SKM-1 treated with dmso at 0.1 percent for 144 hours (cell line): ENCODE measurements around the gene INCA1.

Source experiments
- DNase-seq: peaks from one replicate; lab custom pipeline; 2025; ENCODE audit not compliant: unreplicated experiment; lab: John Stamatoyannopoulos, UW

The INCA1 gene

DNA sequence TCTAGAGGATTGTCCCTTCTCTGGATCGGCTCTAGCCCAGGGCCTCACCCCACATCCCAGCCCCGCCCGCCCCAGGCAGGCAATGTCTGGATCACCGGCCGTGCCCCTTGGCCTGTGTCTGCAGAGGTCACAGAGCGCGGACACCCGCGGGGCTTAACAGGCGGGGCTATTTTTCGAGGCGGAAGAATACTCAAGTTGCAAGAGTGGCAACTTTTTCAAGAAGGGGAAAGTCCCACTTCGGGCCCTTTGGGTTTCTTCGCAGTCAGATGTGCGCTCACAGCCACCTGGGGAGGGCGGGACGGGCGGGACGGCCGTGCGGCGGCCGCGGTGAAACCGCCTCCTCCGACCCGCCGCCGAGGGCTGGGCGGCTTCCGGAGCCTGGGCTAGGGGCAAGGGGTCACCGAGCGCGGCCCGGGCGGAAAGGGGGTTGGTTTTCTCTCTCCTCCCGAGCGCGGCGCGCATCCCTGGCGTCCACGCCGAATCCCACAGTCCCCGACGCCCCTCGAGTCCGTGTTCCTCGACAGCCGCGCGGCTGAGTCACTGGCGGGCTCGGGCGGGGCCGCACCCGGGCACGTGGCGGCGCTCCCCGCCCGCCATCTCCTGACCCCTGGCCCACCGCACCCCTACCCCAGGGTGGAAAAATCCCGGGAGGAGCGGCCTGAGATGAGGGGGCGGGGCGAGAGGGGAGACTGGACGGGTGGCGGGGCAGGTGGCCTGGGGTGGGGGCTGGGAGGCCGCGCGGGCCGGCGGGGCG is 47.8 kb downstream of the INCA1 start:
- DNase-seq, result no peak

DNA sequence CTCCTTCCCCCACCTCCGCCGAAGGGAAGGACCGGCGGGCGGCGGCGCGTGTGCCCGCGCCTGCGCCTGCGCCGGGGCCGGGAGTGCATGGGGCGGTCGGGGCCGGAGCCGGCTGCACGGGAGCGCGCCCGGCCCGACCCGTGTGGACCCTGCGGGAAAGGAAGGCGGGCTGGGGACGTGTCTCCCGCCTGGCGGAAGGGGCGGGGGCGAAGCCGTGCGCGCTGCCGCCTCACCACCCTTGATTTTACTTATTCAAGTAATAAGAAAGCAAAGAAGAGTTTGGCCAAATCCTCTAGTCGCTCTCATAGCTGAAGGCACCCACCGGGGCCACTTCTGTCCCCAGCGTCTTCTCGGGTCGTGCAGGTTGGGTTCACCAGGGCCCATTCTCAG is 48.4 kb downstream of the INCA1 start:
- DNase-seq, result no peak

DNA sequence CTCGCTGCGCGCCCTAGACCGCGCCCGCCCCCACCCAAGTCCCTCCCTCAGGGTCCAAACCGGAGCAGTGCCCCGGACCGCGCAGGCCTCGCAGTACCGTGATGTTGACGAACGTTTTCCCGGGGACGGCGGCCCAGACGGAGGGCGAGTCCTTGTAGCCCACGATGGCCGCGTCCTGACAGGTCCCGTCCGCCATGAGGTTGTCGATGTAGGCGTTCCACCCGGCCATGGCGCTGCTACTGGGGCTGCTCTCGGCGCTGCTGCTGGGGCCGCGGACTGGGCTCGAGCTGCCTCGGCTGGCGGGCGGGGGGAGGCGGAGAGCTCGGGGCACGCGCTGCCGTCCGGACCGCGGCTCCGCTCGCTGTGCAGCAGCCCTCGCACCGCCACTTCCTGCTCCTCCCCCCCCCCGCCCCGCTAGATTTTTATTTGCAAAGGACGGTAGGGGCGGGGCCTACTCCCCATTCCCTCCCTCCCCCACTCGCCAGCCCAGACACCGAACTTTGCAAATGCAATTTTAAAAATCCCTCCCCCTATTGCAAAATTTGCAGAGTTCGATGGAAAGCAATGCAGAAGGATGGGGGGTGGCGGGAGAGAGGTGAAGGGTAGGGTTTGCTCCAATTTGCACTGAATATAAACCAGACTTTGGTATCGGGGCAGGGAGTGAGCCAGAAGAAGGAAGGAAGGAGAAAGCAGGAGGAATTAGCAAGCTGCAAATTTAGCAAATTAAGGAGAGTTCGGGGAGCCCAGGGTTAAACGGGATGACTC is 49.0 kb downstream of the INCA1 start, which contains the start of gene PFN1:
TSS of gene PFN1 (minus strand) at position 365 of the 765 bp plus-strand sequence. CDS start at position 229, 136 bp downstream.
- DNase-seq, result peak; percentile 63

DNA sequence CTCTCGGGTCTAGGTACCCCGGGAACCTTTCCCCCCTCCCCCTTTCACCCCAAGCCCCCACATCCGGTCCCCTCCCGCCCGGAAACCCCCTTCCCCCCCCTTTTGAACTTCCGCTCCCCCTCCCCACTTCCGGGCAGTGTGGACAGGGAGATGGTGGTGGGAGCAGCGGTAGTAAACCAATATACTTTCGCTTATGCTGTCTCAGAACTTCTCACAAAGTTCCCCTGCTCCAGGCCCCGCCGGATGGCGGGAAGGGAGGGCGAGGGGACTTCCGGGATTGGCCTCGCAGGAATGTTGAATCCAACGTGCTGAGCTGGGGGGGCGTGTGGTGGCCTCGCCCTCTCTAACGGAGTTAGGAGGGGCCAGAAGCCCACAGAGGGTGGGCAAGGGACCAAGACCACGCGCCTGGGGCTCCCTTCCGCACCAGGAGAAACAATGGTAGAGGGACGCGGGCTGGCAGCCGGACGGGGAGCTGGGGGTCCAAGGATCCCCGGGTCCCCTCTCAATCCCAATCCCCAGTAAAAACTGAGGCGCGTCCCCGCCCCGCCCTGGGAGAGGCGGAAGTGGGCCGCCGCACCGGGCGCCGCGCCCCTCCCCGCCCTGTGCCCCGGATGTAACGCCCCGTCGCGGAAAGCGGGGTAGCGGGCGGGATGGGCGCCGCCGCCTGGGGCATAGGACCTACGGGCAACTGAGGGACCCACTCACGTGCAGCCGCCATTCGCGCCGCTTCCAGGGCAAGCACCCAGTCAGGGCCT is 49.7 kb downstream of the INCA1 start:
- no peak for DNase-seq

DNA sequence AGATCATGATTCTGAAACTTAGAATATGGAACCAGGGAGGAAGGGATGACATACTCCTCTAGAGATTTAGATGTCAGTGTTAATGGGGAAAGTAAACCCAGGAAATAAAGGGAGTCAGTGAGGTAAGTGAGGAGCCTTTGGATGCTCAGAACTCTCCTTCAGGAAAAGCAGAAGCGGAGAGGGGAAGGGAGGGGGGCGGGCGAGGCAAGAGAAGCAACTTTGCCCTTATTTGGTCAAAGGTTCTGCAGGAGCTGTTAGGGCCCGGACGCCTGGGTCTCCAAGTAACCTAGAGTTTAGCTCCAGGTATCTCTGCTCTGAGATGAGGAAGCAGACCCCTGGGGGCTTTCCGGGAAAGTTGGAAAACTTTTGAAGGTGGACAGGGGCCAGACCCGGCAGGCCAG is 50.3 kb downstream of the INCA1 start:
- DNase-seq, result no peak

DNA sequence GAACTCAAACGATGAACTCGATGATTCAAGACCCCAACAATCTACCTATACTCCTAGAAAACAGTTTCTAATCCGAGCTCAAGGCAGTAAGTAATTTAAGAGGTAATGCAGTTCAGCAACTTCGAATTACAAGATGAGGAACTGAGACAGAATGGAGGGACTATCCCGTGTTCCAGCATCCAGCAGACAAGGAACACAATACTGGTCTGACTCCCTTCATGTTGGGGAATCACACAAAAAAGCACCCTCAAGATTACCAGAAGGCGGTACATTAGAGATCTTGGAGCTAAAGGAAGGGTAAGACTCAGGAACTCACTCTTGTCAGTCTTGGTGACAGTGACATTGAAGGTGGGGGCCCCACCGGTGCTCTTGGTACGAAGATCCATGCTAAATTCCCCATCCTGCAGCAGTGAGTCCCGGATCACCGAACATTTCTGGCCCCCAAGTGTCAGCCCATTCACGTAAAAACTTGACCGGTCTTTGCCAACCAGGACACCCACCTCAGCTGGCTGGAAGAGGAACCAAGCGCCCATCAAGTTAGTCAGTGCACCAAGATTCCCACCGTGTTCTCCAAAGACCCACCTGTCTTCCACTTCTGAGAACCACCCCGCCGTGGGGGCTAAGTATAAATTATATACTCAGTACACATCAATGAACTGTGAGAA is 50.9 kb downstream of the INCA1 start:
- no peak for DNase-seq

DNA sequence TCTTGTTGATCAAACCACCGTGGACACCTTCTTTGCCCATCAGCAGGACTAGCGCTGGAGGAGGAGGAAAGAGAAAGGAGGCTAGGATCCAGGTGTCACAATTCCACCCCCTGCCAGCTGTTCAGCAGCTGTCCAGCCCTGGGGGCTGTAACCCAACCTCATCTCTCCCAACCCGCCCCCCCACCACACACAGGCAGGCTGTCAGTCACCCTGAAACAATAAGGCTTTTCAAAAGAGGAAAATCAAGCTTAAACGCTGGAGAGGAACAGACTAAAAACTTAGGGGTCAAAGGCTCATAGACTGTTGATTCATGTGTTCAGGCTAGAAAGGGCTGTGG is 51.4 kb downstream of the INCA1 start:
- no peak for DNase-seq

DNA sequence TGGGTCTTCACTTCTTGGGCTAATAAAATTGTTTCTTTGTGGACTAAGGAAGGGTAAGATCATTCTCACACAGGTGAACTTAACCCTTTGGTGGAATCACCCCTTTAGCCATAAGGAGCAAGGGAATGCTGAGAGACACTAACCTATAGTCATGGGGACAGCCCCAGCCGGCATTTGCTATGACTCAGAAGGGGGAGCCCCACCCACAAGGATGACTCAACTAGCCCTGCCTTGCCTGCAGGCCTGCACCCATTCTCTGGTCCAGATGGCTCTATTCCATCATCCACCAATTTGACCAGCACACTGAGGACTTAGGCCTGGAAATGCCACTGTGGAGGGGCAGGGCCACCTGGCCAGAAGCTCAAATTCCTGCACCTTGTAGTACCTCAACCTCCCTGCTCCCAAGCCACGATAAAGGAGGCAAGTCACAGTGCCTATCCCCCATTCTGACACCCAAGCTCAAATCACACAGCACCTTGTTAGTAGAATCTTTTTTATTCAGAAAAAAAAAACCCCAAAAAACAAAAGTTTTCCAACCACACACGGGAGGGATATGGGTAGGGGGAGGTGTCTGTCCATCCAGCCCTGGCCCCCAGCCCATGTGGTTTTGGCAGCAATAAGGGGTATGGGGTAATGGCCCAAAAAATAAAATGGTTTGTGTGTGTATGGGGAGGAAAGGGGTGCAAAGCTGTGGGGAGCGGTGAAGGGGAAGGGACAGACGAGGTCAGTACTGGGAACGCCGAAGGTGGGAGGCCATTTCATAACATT is 52.0 kb downstream of the INCA1 start:
- DNase-seq, result peak; percentile 9

DNA sequence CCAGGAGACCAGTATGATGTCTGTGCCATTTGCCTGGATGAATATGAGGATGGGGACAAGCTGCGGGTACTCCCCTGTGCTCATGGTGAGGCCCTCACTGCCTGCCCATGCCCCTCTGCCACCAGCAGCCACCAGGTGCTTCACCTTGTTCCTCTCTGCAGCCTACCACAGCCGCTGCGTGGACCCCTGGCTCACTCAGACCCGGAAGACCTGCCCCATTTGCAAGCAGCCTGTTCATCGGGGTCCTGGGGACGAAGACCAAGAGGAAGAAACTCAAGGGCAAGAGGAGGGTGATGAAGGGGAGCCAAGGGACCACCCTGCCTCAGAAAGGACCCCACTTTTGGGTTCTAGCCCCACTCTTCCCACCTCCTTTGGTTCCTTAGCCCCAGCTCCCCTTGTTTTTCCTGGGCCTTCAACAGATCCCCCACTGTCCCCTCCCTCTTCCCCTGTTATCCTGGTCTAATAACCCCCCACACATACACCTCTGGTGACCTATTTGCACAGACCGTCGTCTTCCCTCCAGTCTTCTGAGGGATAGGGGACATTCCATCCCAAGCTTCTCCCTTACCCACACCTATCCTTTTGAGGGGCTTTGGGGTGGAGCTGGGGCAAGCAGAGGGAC is 52.7 kb downstream of the INCA1 start:
- DNase-seq, result no peak

DNA sequence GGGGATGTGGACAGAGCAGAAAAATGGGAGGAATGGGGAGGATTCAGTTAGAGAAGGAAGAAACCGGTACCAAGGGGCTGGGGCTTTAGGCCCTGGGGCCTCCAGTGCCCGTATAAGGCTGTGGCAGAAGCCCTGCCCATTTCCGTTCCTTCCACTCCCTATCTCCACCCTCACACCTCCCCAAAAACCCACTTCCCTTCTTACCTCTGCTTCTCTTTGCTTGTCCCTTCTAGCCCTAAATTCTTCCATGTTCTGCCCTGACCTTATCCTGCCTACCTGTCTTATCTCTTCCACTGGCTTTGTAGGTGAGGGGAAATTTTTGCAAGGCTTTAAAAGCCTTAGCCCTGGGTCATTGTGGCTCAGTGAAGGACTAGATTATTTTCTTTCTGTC is 53.2 kb downstream of the INCA1 start:
- DNase-seq, result peak; percentile 40

DNA sequence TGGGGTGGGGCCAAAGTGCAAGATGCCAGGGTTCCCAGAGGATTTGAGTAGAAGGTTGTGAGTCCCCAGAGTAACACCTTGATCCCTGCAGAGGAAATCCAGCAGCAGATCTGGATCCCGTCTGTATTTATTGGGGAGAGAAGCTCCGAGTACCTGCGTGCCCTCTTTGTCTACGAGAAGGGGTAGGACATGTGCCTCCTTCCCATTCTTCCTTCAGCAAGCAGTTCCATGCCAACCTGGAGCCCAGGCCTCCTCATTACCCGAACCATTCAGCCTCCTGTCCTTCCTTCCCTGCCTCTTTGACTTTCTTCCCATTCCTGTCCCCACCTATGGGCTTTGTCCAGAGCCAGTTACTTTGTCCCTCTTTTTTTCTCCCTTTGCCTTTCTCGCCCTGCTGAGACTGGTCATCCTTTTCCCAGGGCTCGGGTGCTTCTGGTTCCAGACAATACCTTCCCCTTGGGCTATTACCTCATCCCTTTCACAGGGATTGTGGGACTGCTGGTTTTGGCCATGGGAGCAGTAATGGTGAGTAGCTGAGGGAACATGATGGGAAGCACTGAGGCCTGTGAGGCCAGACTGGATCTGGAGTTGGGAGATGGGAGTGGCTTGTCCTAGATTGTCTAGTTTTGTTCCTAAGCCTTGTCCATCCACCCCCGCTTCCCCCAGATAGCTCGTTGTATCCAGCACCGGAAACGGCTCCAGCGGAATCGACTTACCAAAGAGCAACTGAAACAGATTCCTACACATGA is 54.4 kb downstream of the INCA1 start:
- no peak for DNase-seq

DNA sequence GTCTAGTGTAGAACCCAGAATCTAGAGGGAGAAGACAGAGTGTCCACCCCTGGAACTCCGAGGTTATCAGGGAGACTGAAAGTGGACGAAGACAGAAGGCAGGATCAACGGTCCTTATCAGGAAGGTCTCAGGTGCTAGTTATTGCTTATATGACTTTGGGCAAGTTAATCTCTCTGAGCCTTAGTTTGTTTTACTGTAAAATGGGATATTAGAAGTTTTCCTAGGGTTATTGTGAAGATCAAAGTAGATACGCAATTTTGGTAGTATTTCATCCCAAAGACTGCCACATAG is 56.1 kb downstream of the INCA1 start:
- no peak for DNase-seq

DNA sequence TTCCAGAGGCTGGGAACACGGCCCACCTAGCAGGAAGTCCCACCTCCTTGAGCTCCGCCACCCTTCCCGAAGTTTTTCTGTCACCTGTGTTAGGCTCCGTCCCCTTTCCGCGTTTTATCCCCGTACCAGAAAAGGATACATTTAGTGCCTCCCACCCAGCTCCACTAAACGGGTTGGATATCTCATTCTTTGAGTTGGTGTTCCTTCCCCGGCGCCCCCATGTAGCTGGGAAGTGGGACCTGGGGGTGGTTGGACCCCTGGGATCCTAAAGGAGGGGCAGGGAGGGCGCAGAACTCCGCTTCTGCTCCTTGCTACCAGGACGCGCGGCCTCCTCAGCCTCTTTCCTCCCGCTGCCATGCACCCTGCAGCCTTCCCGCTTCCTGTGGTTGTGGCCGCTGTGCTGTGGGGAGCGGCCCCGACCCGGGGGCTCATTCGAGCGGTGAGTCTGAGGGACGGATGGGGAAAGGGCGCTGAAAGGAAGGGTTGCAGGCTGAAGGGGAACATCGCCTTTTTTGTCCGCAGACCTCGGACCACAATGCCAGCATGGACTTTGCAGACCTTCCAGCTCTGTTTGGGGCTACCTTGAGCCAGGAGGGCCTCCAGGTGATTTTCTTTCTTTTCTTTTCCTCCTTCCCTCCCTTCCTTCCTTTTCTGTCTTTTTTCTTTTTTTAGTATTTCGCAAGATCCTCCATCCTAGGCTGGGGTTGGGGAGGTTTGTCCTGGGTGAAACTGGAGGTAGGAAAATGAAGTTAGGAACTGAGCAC is 56.6 kb downstream of the INCA1 start:
- DNase-seq, result no peak

DNA sequence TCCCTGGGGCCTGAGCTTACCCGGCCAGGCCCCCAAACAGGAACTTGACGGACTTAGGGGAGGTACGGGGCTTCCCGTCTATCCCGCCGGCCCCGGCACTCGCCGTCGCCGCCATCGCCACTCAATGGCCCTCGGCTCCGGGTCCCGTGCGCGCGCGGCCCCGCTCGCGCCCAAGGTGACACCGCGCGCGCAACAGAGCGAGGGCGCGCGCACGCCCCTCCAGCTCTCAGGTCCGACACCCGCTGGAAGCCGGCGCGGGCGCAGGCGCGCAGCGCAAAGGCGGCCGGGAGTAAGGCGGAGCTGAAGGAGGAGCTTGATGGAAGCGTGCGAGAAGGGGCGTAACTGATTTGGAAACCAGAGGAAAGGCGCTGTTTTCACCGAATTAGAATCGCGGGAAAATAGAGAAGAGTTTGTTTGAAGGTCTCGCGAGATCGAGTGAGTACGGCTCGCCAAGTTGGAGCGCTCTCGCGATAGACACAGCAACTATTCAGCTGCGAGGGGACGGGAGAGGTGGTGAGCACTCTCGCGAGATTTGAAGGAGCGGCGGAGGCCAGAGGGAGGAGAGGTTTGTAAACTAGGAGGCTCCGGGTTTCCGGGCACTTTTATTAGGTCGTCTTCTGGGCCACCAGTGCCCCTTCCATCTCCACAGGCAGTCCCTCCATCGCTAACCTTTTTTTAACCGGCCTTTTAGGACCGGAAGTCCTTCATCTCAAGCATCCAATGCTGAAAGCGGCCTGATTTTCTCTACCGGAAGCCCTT is 57.3 kb downstream of the INCA1 start, which contains the start of the genes RNF167 and SLC25A11:
TSS of gene RNF167 (plus strand) at position 473 of the 759 bp plus-strand sequence. CDS start 642 bp downstream, outside the sequence.
TSS of gene SLC25A11 (minus strand) at position 251 of the 759 bp plus-strand sequence. CDS start at position 115, 136 bp downstream.
- DNase-seq, result peak; percentile 93

DNA sequence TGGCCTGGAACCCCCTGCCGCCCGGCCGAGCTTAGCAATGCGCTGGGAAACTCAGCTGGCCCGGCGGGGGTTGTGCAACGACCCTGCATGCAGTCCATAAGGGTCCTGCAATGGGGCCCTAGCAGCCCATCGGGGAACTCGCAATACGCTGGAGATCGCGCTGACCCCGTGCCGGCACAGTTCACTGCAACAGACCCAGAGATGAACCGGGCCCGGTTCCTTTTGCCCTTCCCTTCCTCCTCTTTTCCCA is 57.9 kb downstream of the INCA1 start:
- DNase-seq, result no peak

DNA sequence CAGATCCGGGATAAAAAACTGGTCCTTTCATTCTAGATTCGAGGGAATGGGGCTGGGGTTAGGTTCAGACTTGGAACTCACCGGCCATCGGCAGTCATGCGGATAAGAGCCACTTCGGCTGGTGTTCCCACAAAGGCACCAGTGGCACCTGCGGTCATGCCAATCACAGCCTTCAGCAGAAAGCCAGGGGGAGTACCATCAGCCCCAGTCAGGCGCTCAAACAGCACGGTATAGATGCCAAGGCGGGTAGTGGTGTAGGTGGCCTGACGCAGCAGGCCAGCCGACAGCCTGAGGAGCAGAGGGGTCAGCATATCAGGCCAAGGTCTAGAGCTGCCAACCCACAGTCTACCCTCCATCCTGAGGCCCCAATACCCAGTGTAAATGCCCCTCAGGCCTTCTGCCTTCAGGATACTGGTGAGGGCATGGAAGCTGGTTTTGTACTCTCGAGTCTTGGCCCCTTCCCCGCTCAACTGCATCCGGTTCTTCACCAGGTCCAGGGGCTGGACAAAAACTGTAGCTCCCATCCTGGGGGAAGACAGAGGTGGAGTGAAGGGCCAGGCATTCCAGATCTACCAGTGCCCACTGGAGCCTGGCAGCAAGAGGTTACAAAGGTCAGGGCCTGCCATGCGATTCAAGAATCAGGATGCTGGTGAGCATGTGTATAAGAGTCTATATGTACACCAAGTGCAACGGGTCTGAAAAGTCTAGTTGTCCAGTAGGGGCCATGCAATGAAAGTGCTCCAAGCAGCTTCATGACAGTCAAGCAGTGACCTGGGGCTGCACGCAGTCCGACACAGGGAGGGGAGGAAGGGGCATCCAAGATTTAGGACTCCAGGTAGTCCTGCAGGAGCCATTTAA is 58.4 kb downstream of the INCA1 start:
- no peak for DNase-seq
